HepG2 (cell line): ENCODE measurements around the gene NECTIN2. TPM values are rescaled to one million over a fixed set of nuclear protein-coding genes. Genes with fewer than 3 reads are reported as not detected.

ENCODE experiments used
- FOXA1 ChIP-seq, 2 experiments: fragments of 450-650 bp in 1 of 2; sonication (generic) in 1 of 2; formaldehyde crosslinking in 1 of 2; IDR thresholded peaks; 2 replicates each; pipeline versions ENCODE4 v1.4.0 to v1.6.1; 2016 to 2020; ENCODE audit warnings: missing genetic modification reagents in 1 of 2
- GTF3A ChIP-seq: sonication (generic); formaldehyde crosslinking; conservative IDR thresholded peaks from 2 replicates; pipeline ENCODE4 v1.4.0; 2020; ENCODE audit warnings: mild to moderate bottlenecking, missing genetic modification reagents
- HOXA3 ChIP-seq: sonication (generic); formaldehyde crosslinking; IDR thresholded peaks from 2 replicates; pipeline ENCODE4 v1.5.0; 2020; ENCODE audit warnings: missing genetic modification reagents
- IKZF1 ChIP-seq: fragments of 450-650 bp; IDR thresholded peaks from 2 replicates; pipeline ENCODE4 v1.7.1; 2016
- JDP2 ChIP-seq: sonication (generic); formaldehyde crosslinking; IDR thresholded peaks from 2 replicates; pipeline ENCODE4 v1.8.1; 2022; ENCODE audit warnings: missing genetic modification reagents, borderline replicate concordance
- KLF16 ChIP-seq, 2 experiments: sonication (generic) in 1 of 2; formaldehyde crosslinking in 1 of 2; IDR thresholded peaks; 2 replicates each; pipeline versions ENCODE4 v1.6.1 to v1.8.0; 2016 to 2023; ENCODE audit warnings: missing genetic modification reagents in 2 of 2, missing compliant biosample characterization in 1 of 2
- KLF6 ChIP-seq: IDR thresholded peaks from 2 replicates; pipeline ENCODE4 v1.8.0; 2016; ENCODE audit warnings: missing biosample characterization, missing genetic modification reagents
- MED1 ChIP-seq: sonication (generic); formaldehyde crosslinking; IDR thresholded peaks from 2 replicates; pipeline ENCODE4 v1.4.0; 2020; ENCODE audit warnings: missing genetic modification reagents
- NCOA1 ChIP-seq: sonication (generic); formaldehyde crosslinking; IDR thresholded peaks from 2 replicates; pipeline ENCODE4 v1.9.0; 2021; ENCODE audit warnings: missing genetic modification reagents
- ONECUT2 ChIP-seq: sonication (generic); formaldehyde crosslinking; IDR thresholded peaks from 2 replicates; pipeline ENCODE4 v1.4.0; 2020; ENCODE audit warnings: missing genetic modification reagents
- PHB2 ChIP-seq: fragments of 450-650 bp; IDR thresholded peaks from 2 replicates; pipeline ENCODE4 v1.6.1; 2018; ENCODE audit not compliant: partially characterized antibody
- SKI ChIP-seq: fragments of 450-650 bp; IDR thresholded peaks from one replicate; pipeline ENCODE4 v1.6.1; 2018; ENCODE audit warnings: mild to moderate bottlenecking; ENCODE audit not compliant: partially characterized antibody
- SRSF1 ChIP-seq: fragments of 200-400 bp; formaldehyde crosslinking; optimal IDR thresholded peaks from 2 replicates; pipeline ENCODE3; 2017; ENCODE audit warnings: mild to moderate bottlenecking, low read depth, low read length, moderate library complexity
- ZNF160 ChIP-seq: sonication (generic); formaldehyde crosslinking; IDR thresholded peaks from 2 replicates; pipeline ENCODE4 v1.8.0; 2022; ENCODE audit warnings: mild to moderate bottlenecking, inconsistent platforms, missing genetic modification reagents
- ZNF543 ChIP-seq: sonication (generic); formaldehyde crosslinking; IDR thresholded peaks from 2 replicates; pipeline ENCODE4 v1.4.0; 2020; ENCODE audit warnings: mild to moderate bottlenecking, missing genetic modification reagents
- ZNF776 ChIP-seq: sonication (generic); formaldehyde crosslinking; IDR thresholded peaks from 2 replicates; pipeline ENCODE4 v1.4.0; 2020; ENCODE audit warnings: mild to moderate bottlenecking, missing genetic modification reagents
- ZNF841 ChIP-seq: sonication (generic); formaldehyde crosslinking; IDR thresholded peaks from 2 replicates; pipeline ENCODE4 v1.8.1; 2023; ENCODE audit warnings: missing genetic modification reagents, borderline replicate concordance
- ZNF878 ChIP-seq: sonication (generic); formaldehyde crosslinking; IDR thresholded peaks from 2 replicates; pipeline ENCODE4 v1.8.1; 2023; ENCODE audit warnings: mild to moderate bottlenecking, missing genetic modification reagents, moderate library complexity
- polyA plus RNA-seq, 8 experiments: library from polyadenylated mRNA; depleted of rRNA in 3 of 8; stranded (reverse) in 7 of 8; unstranded in 1 of 8; fragments of >200 nt; fragmentation: Illumina TruSeq in 4 of 8; extraction: Trizol in 4 of 8; gene quantifications; 2 replicates each; pipeline versions ENCODE4 v1.2.1 to v1.2.3, GENCODE V29; 2011 to 2016; ENCODE audit warnings: low read depth in 4 of 8, missing spikeins in 1 of 8, mixed read lengths in 1 of 8; ENCODE audit not compliant: insufficient read depth in 1 of 8
- total RNA-seq, 5 experiments: library from RNA; depleted of rRNA; stranded (reverse); fragments of >200 nt; fragmentation: Illumina TruSeq; extraction: Trizol; gene quantifications; 2 replicates each; pipeline ENCODE4 v1.2.3, GENCODE V29; 2016; ENCODE audit warnings: low read depth in 1 of 5
- TF ChIP-seq, protein P1 (sequence below): IDR thresholded peaks from 2 replicates; pipeline ENCODE4 v1.6.1; 2016; ENCODE audit warnings: low read depth, missing genetic modification reagents, missing compliant biosample characterization
- TF ChIP-seq, protein P2 (sequence below): sonication (generic); formaldehyde crosslinking; IDR thresholded peaks from 2 replicates; pipeline ENCODE4 v1.4.0; 2020; ENCODE audit warnings: missing genetic modification reagents, borderline replicate concordance
- TF ChIP-seq, protein P3 (sequence below): sonication (generic); formaldehyde crosslinking; IDR thresholded peaks from 2 replicates; pipeline ENCODE4 v1.4.0; 2020; ENCODE audit warnings: missing genetic modification reagents

NECTIN2 gene
- total and polyA plus RNA-seq, 2 of the 13 experiments (the other 11 are each of a cell fraction or from before 2014, with no cell fraction given) = 75.4 to 114 TPM

DNA sequence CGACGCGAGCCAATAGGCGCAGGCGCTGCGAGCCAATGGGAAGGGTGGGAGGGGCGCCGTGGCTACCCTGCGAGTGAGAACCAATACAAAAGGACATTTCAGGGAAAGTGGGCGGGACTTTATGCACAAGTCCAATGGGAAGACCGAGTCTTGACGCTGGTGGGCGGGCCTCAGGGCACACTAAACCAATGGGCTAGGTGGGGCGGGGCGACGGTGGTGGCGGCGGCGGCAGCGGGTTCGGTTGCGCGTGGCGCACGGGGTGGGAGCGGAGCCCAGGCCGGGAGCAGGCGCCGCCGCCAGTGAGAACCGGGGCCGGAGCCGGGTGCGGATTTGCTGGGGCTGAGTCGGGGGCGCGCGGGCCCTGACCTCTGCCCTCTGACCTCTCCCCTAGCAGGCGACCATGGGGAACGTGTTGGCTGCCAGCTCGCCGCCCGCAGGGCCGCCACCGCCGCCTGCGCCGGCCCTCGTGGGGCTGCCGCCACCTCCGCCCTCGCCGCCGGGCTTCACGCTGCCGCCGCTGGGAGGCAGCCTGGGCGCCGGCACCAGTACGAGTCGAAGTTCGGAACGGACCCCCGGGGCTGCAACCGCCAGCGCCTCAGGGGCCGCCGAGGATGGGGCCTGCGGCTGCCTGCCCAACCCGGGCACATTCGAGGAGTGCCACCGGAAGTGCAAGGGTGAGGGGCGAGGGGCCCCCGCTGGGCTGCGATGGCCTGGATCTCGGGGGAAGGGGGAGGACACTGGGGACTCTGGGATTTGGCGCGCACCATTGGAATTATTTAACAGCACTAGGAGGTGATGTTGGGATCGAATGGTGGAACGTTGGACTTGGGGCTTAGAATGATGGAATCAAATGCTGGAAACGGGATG is 45.2 kb downstream of the NECTIN2 start, which contains the start of gene TOMM40 (continued):
- TF ChIP-seq, protein P1, sequence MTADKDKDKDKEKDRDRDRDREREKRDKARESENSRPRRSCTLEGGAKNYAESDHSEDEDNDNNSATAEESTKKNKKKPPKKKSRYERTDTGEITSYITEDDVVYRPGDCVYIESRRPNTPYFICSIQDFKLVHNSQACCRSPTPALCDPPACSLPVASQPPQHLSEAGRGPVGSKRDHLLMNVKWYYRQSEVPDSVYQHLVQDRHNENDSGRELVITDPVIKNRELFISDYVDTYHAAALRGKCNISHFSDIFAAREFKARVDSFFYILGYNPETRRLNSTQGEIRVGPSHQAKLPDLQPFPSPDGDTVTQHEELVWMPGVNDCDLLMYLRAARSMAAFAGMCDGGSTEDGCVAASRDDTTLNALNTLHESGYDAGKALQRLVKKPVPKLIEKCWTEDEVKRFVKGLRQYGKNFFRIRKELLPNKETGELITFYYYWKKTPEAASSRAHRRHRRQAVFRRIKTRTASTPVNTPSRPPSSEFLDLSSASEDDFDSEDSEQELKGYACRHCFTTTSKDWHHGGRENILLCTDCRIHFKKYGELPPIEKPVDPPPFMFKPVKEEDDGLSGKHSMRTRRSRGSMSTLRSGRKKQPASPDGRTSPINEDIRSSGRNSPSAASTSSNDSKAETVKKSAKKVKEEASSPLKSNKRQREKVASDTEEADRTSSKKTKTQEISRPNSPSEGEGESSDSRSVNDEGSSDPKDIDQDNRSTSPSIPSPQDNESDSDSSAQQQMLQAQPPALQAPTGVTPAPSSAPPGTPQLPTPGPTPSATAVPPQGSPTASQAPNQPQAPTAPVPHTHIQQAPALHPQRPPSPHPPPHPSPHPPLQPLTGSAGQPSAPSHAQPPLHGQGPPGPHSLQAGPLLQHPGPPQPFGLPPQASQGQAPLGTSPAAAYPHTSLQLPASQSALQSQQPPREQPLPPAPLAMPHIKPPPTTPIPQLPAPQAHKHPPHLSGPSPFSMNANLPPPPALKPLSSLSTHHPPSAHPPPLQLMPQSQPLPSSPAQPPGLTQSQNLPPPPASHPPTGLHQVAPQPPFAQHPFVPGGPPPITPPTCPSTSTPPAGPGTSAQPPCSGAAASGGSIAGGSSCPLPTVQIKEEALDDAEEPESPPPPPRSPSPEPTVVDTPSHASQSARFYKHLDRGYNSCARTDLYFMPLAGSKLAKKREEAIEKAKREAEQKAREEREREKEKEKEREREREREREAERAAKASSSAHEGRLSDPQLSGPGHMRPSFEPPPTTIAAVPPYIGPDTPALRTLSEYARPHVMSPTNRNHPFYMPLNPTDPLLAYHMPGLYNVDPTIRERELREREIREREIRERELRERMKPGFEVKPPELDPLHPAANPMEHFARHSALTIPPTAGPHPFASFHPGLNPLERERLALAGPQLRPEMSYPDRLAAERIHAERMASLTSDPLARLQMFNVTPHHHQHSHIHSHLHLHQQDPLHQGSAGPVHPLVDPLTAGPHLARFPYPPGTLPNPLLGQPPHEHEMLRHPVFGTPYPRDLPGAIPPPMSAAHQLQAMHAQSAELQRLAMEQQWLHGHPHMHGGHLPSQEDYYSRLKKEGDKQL (CRISPR knock-in tag) = no peak
- TF ChIP-seq MED1 (CRISPR knock-in tag) = no peak
- no peak for TF ChIP-seq KLF6 (CRISPR knock-in tag)
- TF ChIP-seq ZNF160 (CRISPR knock-in tag) = no peak
- no peak for TF ChIP-seq HOXA3 (CRISPR knock-in tag)
- TF ChIP-seq ZNF543 (CRISPR knock-in tag) = no peak
- TF ChIP-seq ZNF878 (CRISPR knock-in tag) = no peak
- TF ChIP-seq KLF16 (CRISPR knock-in tag; IDR thresholded peaks at IDR 0.05) = no peak; a peak in 1 of 4 replicates
- no peak for TF ChIP-seq IKZF1
- TF ChIP-seq, protein P2, sequence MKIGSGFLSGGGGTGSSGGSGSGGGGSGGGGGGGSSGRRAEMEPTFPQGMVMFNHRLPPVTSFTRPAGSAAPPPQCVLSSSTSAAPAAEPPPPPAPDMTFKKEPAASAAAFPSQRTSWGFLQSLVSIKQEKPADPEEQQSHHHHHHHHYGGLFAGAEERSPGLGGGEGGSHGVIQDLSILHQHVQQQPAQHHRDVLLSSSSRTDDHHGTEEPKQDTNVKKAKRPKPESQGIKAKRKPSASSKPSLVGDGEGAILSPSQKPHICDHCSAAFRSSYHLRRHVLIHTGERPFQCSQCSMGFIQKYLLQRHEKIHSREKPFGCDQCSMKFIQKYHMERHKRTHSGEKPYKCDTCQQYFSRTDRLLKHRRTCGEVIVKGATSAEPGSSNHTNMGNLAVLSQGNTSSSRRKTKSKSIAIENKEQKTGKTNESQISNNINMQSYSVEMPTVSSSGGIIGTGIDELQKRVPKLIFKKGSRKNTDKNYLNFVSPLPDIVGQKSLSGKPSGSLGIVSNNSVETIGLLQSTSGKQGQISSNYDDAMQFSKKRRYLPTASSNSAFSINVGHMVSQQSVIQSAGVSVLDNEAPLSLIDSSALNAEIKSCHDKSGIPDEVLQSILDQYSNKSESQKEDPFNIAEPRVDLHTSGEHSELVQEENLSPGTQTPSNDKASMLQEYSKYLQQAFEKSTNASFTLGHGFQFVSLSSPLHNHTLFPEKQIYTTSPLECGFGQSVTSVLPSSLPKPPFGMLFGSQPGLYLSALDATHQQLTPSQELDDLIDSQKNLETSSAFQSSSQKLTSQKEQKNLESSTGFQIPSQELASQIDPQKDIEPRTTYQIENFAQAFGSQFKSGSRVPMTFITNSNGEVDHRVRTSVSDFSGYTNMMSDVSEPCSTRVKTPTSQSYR = 0 out of 2 replicates have a peak, but pooled peaks have one; percentile 25
- TF ChIP-seq JDP2 (CRISPR knock-in tag) = no peak
- TF ChIP-seq, protein P3, sequence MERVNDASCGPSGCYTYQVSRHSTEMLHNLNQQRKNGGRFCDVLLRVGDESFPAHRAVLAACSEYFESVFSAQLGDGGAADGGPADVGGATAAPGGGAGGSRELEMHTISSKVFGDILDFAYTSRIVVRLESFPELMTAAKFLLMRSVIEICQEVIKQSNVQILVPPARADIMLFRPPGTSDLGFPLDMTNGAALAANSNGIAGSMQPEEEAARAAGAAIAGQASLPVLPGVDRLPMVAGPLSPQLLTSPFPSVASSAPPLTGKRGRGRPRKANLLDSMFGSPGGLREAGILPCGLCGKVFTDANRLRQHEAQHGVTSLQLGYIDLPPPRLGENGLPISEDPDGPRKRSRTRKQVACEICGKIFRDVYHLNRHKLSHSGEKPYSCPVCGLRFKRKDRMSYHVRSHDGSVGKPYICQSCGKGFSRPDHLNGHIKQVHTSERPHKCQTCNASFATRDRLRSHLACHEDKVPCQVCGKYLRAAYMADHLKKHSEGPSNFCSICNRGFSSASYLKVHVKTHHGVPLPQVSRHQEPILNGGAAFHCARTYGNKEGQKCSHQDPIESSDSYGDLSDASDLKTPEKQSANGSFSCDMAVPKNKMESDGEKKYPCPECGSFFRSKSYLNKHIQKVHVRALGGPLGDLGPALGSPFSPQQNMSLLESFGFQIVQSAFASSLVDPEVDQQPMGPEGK (CRISPR knock-in tag) = peak; percentile 76
- TF ChIP-seq PHB2 = no peak
- TF ChIP-seq GTF3A (CRISPR knock-in tag) = no peak
- no peak for TF ChIP-seq ZNF841 (CRISPR knock-in tag)
- peak; percentile 42 for TF ChIP-seq SKI
- TF ChIP-seq FOXA1 (IDR thresholded peaks at IDR 0.05) = no peak
- TF ChIP-seq FOXA1 (CRISPR knock-in tag; IDR thresholded peaks at IDR 0.05) = no peak
- no peak for TF ChIP-seq ZNF776 (CRISPR knock-in tag)
- no peak for TF ChIP-seq ONECUT2 (CRISPR knock-in tag)
- TF ChIP-seq SRSF1 = no peak
- no peak for TF ChIP-seq NCOA1 (CRISPR knock-in tag)
